BE2C (cell line): Measurements from ENCODE around the gene YPEL2.

Experiments used
- DNase-seq: peaks from one replicate; pipeline ENCODE4 v3.0.0-alpha.2; 2020
- H3K27me3 ChIP-seq: fragments of 250-450 bp; sonication (Bioruptor Pico); 2 replicates; pipeline ENCODE4 v1.5.1; 2020; ENCODE audit warnings: mild to moderate bottlenecking
- H3K36me3 ChIP-seq: fragments of 250-450 bp; sonication (Bioruptor Pico); 2 replicates; pipeline ENCODE4 v1.5.1; 2020; ENCODE audit warnings: mild to moderate bottlenecking
- H3K4me1 ChIP-seq: fragments of 250-450 bp; sonication (Bioruptor Pico); 2 replicates; pipeline ENCODE4 v1.5.1; 2020
- H3K4me3 ChIP-seq: 2 replicates; pipeline ENCODE4 v1.5.1; 2011; ENCODE audit warnings: low read depth, low read length
- H3K9me3 ChIP-seq: fragments of 250-450 bp; sonication (Bioruptor Pico); 2 replicates; pipeline ENCODE4 v1.5.1; 2020
- CTCF ChIP-seq: IDR thresholded peaks from 2 replicates; pipeline ENCODE4 v1.5.1; 2012; ENCODE audit warnings: mild to moderate bottlenecking, low read depth, low read length

YPEL2 gene

GRCh38 chr17:59377410-59377809, 46.0 kb downstream of the YPEL2 start:
- Histone ChIP-seq H3K27me3 (no peaks in the 10 kb centered on the region), H3K9me3 (no peaks in the 10 kb centered on the region)
- DNase-seq: no peak

GRCh38 chr17:59378675-59379074, 47.2 kb downstream of the YPEL2 start:
- no peaks in the 10 kb centered on the region for H3K9me3 ChIP-seq
- H3K27me3 ChIP-seq: no peaks in the 10 kb centered on the region
- H3K4me1 ChIP-seq: no peaks in the 10 kb centered on the region
- TF ChIP-seq CTCF: no peak
- no peaks in the 10 kb centered on the region for H3K36me3 ChIP-seq
- H3K4me3 ChIP-seq: no peak overlapping the region
- DNase-seq: no peak

More at GRCh38 chr17:59377410-59377809, 46.0 kb downstream of the YPEL2 start:
- H3K4me1 ChIP-seq: peaks cover 2% of the 10 kb centered on the region
- no peak overlapping the region for H3K4me3 ChIP-seq
- H3K36me3 ChIP-seq: no peaks in the 10 kb centered on the region
- no peak for TF ChIP-seq CTCF

- TF ChIP-seq CTCF: no peak
- no peak for DNase-seq
- no peaks in the 10 kb centered on the region for H3K36me3 ChIP-seq
- H3K9me3 ChIP-seq: no peaks in the 10 kb centered on the region
- H3K4me3 ChIP-seq: no peak overlapping the region
- H3K27me3 ChIP-seq: no peaks in the 10 kb centered on the region
- H3K4me1 ChIP-seq: no peaks in the 10 kb centered on the region
Measured at GRCh38 chr17:59380474-59380873, 49.0 kb downstream of the YPEL2 start.

- no peak for DNase-seq
Measured at GRCh38 chr17:59381716-59382570, 50.5 kb downstream of the YPEL2 start.

GRCh38 chr17:59383893-59384292, 52.4 kb downstream of the YPEL2 start:
- H3K4me1 ChIP-seq: peaks cover 17% of the 10 kb centered on the region
- H3K36me3 ChIP-seq: no peaks in the 10 kb centered on the region
- no peaks in the 10 kb centered on the region for H3K9me3 ChIP-seq
- DNase-seq: no peak
- no peak for TF ChIP-seq CTCF
- no peak overlapping the region for H3K4me3 ChIP-seq
- no peaks in the 10 kb centered on the region for H3K27me3 ChIP-seq

More at GRCh38 chr17:59381716-59382570, 50.5 kb downstream of the YPEL2 start:
- H3K4me1 ChIP-seq: no peaks in the 10 kb centered on the region
- no peak overlapping the region for H3K4me3 ChIP-seq
- no peaks in the 10 kb centered on the region for H3K36me3 ChIP-seq
- no peaks in the 10 kb centered on the region for H3K27me3 ChIP-seq
- no peak for TF ChIP-seq CTCF
- no peaks in the 10 kb centered on the region for H3K9me3 ChIP-seq
